HepG2 (cell line): Measurements from ENCODE around the gene HEBP1. TPM values are rescaled to one million over a fixed set of nuclear protein-coding genes. Genes with fewer than 3 reads are reported as not detected.
A peak's percentile ranks its signal among the peaks of the same experiment; 100 is the strongest.

Experiments used
- CREM ChIP-seq, 2 experiments: sonication (generic) in 1 of 2; formaldehyde crosslinking in 1 of 2; IDR thresholded peaks; 2 replicates each; pipeline versions ENCODE4 v1.4.0 to v1.6.1; 2016 to 2020; ENCODE audit warnings: antibody characterized with exemption in 1 of 2, mild to moderate bottlenecking in 1 of 2, missing genetic modification reagents in 1 of 2
- DBP ChIP-seq: sonication (generic); formaldehyde crosslinking; IDR thresholded peaks from 2 replicates; pipeline ENCODE4 v1.4.0; 2020; ENCODE audit warnings: missing genetic modification reagents; ENCODE audit errors: not compliant biosample characterization
- DPF2 ChIP-seq: sonication (generic); formaldehyde crosslinking; IDR thresholded peaks from 2 replicates; pipeline ENCODE4 v1.4.0; 2020; ENCODE audit warnings: mild to moderate bottlenecking, low read depth, missing genetic modification reagents, borderline replicate concordance
- ELF1 ChIP-seq: sonication (generic); formaldehyde crosslinking; IDR thresholded peaks from 2 replicates; pipeline ENCODE4 v1.4.0; 2020; ENCODE audit warnings: missing genetic modification reagents
- FOXM1 ChIP-seq: sonication (generic); formaldehyde crosslinking; IDR thresholded peaks from 2 replicates; pipeline ENCODE4 v1.5.0; 2020; ENCODE audit warnings: missing genetic modification reagents
- FOXP1 ChIP-seq, 2 experiments: fragments of 450-650 bp in 1 of 2; IDR thresholded peaks; 2 replicates each; pipeline ENCODE4 v1.6.1; 2017 to 2018; ENCODE audit warnings: antibody characterized with exemption in 1 of 2
- GATAD2A ChIP-seq: IDR thresholded peaks from 2 replicates; pipeline ENCODE4 v1.6.1; 2016
- GMEB1 ChIP-seq: sonication (generic); formaldehyde crosslinking; IDR thresholded peaks from 2 replicates; pipeline ENCODE4 v1.5.1; 2020; ENCODE audit warnings: missing genetic modification reagents, mild to moderate bottlenecking, borderline replicate concordance
- IRF1 ChIP-seq: sonication (generic); formaldehyde crosslinking; IDR thresholded peaks from 2 replicates; pipeline ENCODE4 v1.4.0; 2020; ENCODE audit warnings: low read depth, mild to moderate bottlenecking, missing genetic modification reagents
- KLF9 ChIP-seq: IDR thresholded peaks from 2 replicates; pipeline ENCODE4 v1.6.1; 2016; ENCODE audit warnings: low read depth
- RFX1 ChIP-seq: fragments of 450-650 bp; IDR thresholded peaks from 2 replicates; pipeline ENCODE4 v1.6.1; 2017
- SNAPC5 ChIP-seq: sonication (generic); formaldehyde crosslinking; IDR thresholded peaks from 2 replicates; pipeline ENCODE4 v1.8.1; 2023; ENCODE audit warnings: mild to moderate bottlenecking, missing genetic modification reagents, borderline replicate concordance
- TFDP2 ChIP-seq: sonication (generic); formaldehyde crosslinking; IDR thresholded peaks from 2 replicates; pipeline ENCODE4 v1.4.0; 2020; ENCODE audit warnings: missing genetic modification reagents
- ZFP36L1 ChIP-seq: sonication (generic); formaldehyde crosslinking; IDR thresholded peaks from 2 replicates; pipeline ENCODE4 v1.8.0; 2022; ENCODE audit warnings: mild to moderate bottlenecking, missing genetic modification reagents, moderate library complexity
- ZMYM3 ChIP-seq: sonication (generic); formaldehyde crosslinking; IDR thresholded peaks from 2 replicates; pipeline ENCODE4 v1.5.1; 2020; ENCODE audit warnings: mild to moderate bottlenecking, missing genetic modification reagents
- ZNF138 ChIP-seq: sonication (generic); formaldehyde crosslinking; IDR thresholded peaks from 2 replicates; pipeline ENCODE4 v1.5.0; 2020; ENCODE audit warnings: mild to moderate bottlenecking, low read depth, missing genetic modification reagents
- ZNF567 ChIP-seq: sonication (generic); formaldehyde crosslinking; IDR thresholded peaks from 2 replicates; pipeline ENCODE4 v1.8.1; 2023; ENCODE audit warnings: mild to moderate bottlenecking, missing genetic modification reagents, borderline replicate concordance
- ZNF678 ChIP-seq: sonication (generic); formaldehyde crosslinking; IDR thresholded peaks from 2 replicates; pipeline ENCODE4 v1.4.0; 2020; ENCODE audit warnings: mild to moderate bottlenecking, missing genetic modification reagents
- ZNF703 ChIP-seq: sonication (generic); formaldehyde crosslinking; IDR thresholded peaks from 2 replicates; pipeline ENCODE4 v1.5.1; 2020; ENCODE audit warnings: missing genetic modification reagents, mild to moderate bottlenecking, moderate library complexity, borderline replicate concordance
- polyA plus RNA-seq, 8 experiments: library from polyadenylated mRNA; depleted of rRNA in 3 of 8; stranded (reverse) in 7 of 8; unstranded in 1 of 8; fragments of >200 nt; fragmentation: Illumina TruSeq in 4 of 8; extraction: Trizol in 4 of 8; gene quantifications; 2 replicates each; pipeline versions ENCODE4 v1.2.1 to v1.2.3, GENCODE V29; 2011 to 2016; ENCODE audit warnings: low read depth in 4 of 8, missing spikeins in 1 of 8, mixed read lengths in 1 of 8; ENCODE audit not compliant: insufficient read depth in 1 of 8
- total RNA-seq, 5 experiments: library from RNA; depleted of rRNA; stranded (reverse); fragments of >200 nt; fragmentation: Illumina TruSeq; extraction: Trizol; gene quantifications; 2 replicates each; pipeline ENCODE4 v1.2.3, GENCODE V29; 2016; ENCODE audit warnings: low read depth in 1 of 5

HEBP1 gene
- total and polyA plus RNA-seq, 2 of the 13 experiments (the other 11 are each of a cell fraction or from before 2014, with no cell fraction given), result 7.8 to 9.4 TPM

- TF ChIP-seq ZNF567 (CRISPR knock-in tag), result 0 out of 2 replicates have a peak, but pooled peaks have one; percentile 31
- TF ChIP-seq GMEB1 (CRISPR knock-in tag), result peak; percentile 58; the same call in 1 of the 2 replicates
- no peak for TF ChIP-seq TFDP2 (CRISPR knock-in tag)
- TF ChIP-seq RFX1, result no peak
- no peak for TF ChIP-seq IRF1 (CRISPR knock-in tag)
- peak; percentile 77; the same call in 1 of the 2 replicates for TF ChIP-seq ZNF138 (CRISPR knock-in tag)
- no peak for TF ChIP-seq DPF2 (CRISPR knock-in tag)
- no peak for TF ChIP-seq FOXM1 (CRISPR knock-in tag)
- no peak for TF ChIP-seq ZMYM3 (CRISPR knock-in tag)
- TF ChIP-seq ZNF703 (CRISPR knock-in tag), result no peak
- TF ChIP-seq GATAD2A, result peak; percentile 55
- TF ChIP-seq ZFP36L1 (CRISPR knock-in tag), result no peak
- TF ChIP-seq KLF9 (CRISPR knock-in tag), result peak; percentile 58; the same call in 1 of the 2 replicates
- no peak for TF ChIP-seq ZNF678 (CRISPR knock-in tag)
- TF ChIP-seq CREM (IDR thresholded peaks at IDR 0.05), result no peak
- no peak for TF ChIP-seq CREM (CRISPR knock-in tag; IDR thresholded peaks at IDR 0.05)
- TF ChIP-seq ELF1 (CRISPR knock-in tag), result peak; percentile 73
- TF ChIP-seq FOXP1 (IDR thresholded peaks at IDR 0.05), result no peak
- TF ChIP-seq FOXP1 (CRISPR knock-in tag; IDR thresholded peaks at IDR 0.05), result 0 out of 2 replicates have a peak, but pooled peaks have one; percentile 34
- no peak for TF ChIP-seq DBP (CRISPR knock-in tag)
- no peak for TF ChIP-seq SNAPC5
Observed at GRCh38 chr12:12927211-12928079, 72.6 kb downstream of the HEBP1 start (continued).
